Caco-2 (cell line): Measurements from ENCODE around the gene PSMD8. TPM values are rescaled to one million over a fixed set of nuclear protein-coding genes. Genes with fewer than 3 reads are reported as not detected.

Experiments used
- BruUV-seq: library from RNA; stranded (reverse); fragments of 400-500 nt; replicated peaks from 2 replicates; lab custom pipeline; 2021; lab: Mats Ljungman, UMichigan
- CTCF ChIA-PET: fragments of 300-600 bp; sonication (Branson Sonifier 250); formaldehyde crosslinking; loops from one replicate; lab custom pipeline; 2022; ENCODE audit warnings: antibody characterized with exemption; lab: Charles Lee
- POLR2A ChIA-PET: fragments of 300-600 bp; sonication (Branson Sonifier 250); formaldehyde crosslinking; loops from one replicate; lab custom pipeline; 2022; ENCODE audit warnings: antibody characterized with exemption; lab: Charles Lee
- DNase-seq, 2 experiments: peaks; one replicate each; pipeline versions ENCODE4 v3.0.0 to v3.0.0-alpha.2; 2020 to 2022
- H3K27me3 ChIP-seq: replicated peaks from 2 replicates; pipeline ENCODE4 v1.6.0; 2011; ENCODE audit warnings: low read length; ENCODE audit not compliant: control insufficient read depth, insufficient read depth
- H3K36me3 ChIP-seq: 2 replicates; pipeline ENCODE4 v1.5.1; 2011; ENCODE audit warnings: low read length; ENCODE audit not compliant: control insufficient read depth, insufficient read depth
- H3K4me1 ChIP-seq: fragments of 250-450 bp; sonication (Bioruptor Pico); 2 replicates; pipeline ENCODE4 v1.5.1; 2020; ENCODE audit warnings: mild to moderate bottlenecking
- H3K4me3 ChIP-seq: 2 replicates; pipeline ENCODE4 v1.5.1; 2011; ENCODE audit warnings: low read depth, mild to moderate bottlenecking, control low read depth, low read length
- H3K9me3 ChIP-seq: fragments of 250-450 bp; sonication (Bioruptor Pico); 2 replicates; pipeline ENCODE4 v1.5.1; 2020; ENCODE audit warnings: mild to moderate bottlenecking, moderate library complexity
- H3K27ac Mint-ChIP-seq: one replicate; pipeline ENCODE4 v1.8.0; 2022; ENCODE audit warnings: mixed read lengths; ENCODE audit not compliant: unreplicated experiment
- H3K27me3 Mint-ChIP-seq: one replicate; pipeline ENCODE4 v1.8.0; 2022; ENCODE audit warnings: mixed read lengths; ENCODE audit not compliant: insufficient read depth, unreplicated experiment
- H3K36me3 Mint-ChIP-seq: one replicate; pipeline ENCODE4 v1.8.0; 2022; ENCODE audit warnings: mild to moderate bottlenecking, mixed read lengths; ENCODE audit not compliant: insufficient read depth, unreplicated experiment
- H3K4me1 Mint-ChIP-seq: one replicate; pipeline ENCODE4 v1.8.0; 2022; ENCODE audit warnings: low read depth, mixed read lengths; ENCODE audit not compliant: unreplicated experiment
- H3K4me3 Mint-ChIP-seq: one replicate; pipeline ENCODE4 v1.8.0; 2022; ENCODE audit warnings: mild to moderate bottlenecking, moderate library complexity, mixed read lengths; ENCODE audit not compliant: unreplicated experiment
- H3K9me3 Mint-ChIP-seq: one replicate; pipeline ENCODE4 v1.8.0; 2022; ENCODE audit warnings: mixed read lengths; ENCODE audit not compliant: unreplicated experiment
- intact Hi-C: fragments of 100-400 bp; cut with micrococcal nuclease; formaldehyde crosslinking; loops from one replicate; pipeline ENCODE4 v1.10.0; 2022; ENCODE audit not compliant: unreplicated experiment
- total RNA-seq: library from RNA; stranded (reverse); gene quantifications from 2 replicates; pipeline ENCODE4 v1.2.3, GENCODE V29; 2022
- TF ChIP-seq, protein P1 (sequence below), 2 experiments: fragments of 200-600 bp in 1 of 2; IDR thresholded peaks; 1 replicate in 1 of 2; 2 replicates in 1 of 2; pipeline versions ENCODE4 v1.5.1 to v1.8.0; 2011 to 2022; ENCODE audit warnings: antibody characterized with exemption in 1 of 2, control low read depth in 1 of 2, inconsistent platforms in 1 of 2, low read depth in 1 of 2, low read length in 1 of 2, mild to moderate bottlenecking in 1 of 2, moderate library complexity in 1 of 2; ENCODE audit not compliant: insufficient read depth in 1 of 2, severe bottlenecking in 1 of 2, unreplicated experiment in 1 of 2

The PSMD8 gene
- total RNA-seq, 1 experiment from 2014 or later, result 264 TPM

GRCh38 chr19:38369584-38369983 is 4.8 kb upstream of the PSMD8 start:
- H3K27me3 Mint-ChIP-seq, result no peaks in the 10 kb centered on the region
- BruUV-seq, result no TSS peak
- Histone ChIP-seq H3K4me3 (no peak overlapping the region), H3K4me1 (no peaks in the 10 kb centered on the region), H3K9me3 (no peaks in the 10 kb centered on the region), H3K27me3 (no peaks in the 10 kb centered on the region), H3K36me3 (no peaks in the 10 kb centered on the region)
- no peak overlapping the region for H3K27ac Mint-ChIP-seq
- TF ChIP-seq, protein P1, sequence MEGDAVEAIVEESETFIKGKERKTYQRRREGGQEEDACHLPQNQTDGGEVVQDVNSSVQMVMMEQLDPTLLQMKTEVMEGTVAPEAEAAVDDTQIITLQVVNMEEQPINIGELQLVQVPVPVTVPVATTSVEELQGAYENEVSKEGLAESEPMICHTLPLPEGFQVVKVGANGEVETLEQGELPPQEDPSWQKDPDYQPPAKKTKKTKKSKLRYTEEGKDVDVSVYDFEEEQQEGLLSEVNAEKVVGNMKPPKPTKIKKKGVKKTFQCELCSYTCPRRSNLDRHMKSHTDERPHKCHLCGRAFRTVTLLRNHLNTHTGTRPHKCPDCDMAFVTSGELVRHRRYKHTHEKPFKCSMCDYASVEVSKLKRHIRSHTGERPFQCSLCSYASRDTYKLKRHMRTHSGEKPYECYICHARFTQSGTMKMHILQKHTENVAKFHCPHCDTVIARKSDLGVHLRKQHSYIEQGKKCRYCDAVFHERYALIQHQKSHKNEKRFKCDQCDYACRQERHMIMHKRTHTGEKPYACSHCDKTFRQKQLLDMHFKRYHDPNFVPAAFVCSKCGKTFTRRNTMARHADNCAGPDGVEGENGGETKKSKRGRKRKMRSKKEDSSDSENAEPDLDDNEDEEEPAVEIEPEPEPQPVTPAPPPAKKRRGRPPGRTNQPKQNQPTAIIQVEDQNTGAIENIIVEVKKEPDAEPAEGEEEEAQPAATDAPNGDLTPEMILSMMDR (IDR thresholded peaks at IDR 0.05; ENCODE audit: insufficient read depth in 1 of 2, low read depth in 1 of 2, low read length in 1 of 2, severe bottlenecking in 1 of 2, unreplicated experiment in 1 of 2), result no peak
- DNase-seq, result no peak
- peaks cover 2% of the 10 kb centered on the region for H3K36me3 Mint-ChIP-seq
- H3K4me3 Mint-ChIP-seq, result no peak overlapping the region
- H3K9me3 Mint-ChIP-seq, result no peaks in the 10 kb centered on the region
- H3K4me1 Mint-ChIP-seq, result peaks cover 6% of the 10 kb centered on the region
- ChIA-PET CTCF (no interaction called here), POLR2A (interaction anchor here (0.5 kb wide), 1 partner anchor 482 kb away, joined by 3 read pairs; no protein-coding TSS in a partner anchor)
- intact Hi-C loops, result no loop called here

- TF ChIP-seq, protein P1 (IDR thresholded peaks at IDR 0.05; ENCODE audit: insufficient read depth in 1 of 2, low read depth in 1 of 2, low read length in 1 of 2, severe bottlenecking in 1 of 2, unreplicated experiment in 1 of 2), result no peak
- no TSS peak for BruUV-seq
- no peak for DNase-seq
- no peaks in the 10 kb centered on the region for H3K4me1 ChIP-seq
- no peak overlapping the region for H3K4me3 Mint-ChIP-seq
- ChIA-PET POLR2A (no interaction called here), CTCF (interaction anchor here (0.8 kb wide), 1 partner anchor 18 kb away, joined by 6 read pairs; the partner anchor contains the start of gene GGN)
- peaks cover 10% of the 10 kb centered on the region for H3K36me3 Mint-ChIP-seq
- no peak overlapping the region for H3K27ac Mint-ChIP-seq
- H3K36me3 ChIP-seq, result no peaks in the 10 kb centered on the region
- H3K9me3 ChIP-seq, result no peaks in the 10 kb centered on the region
- no peaks in the 10 kb centered on the region for H3K9me3 Mint-ChIP-seq
- no peaks in the 10 kb centered on the region for H3K27me3 ChIP-seq
- H3K4me3 ChIP-seq, result no peak overlapping the region
- intact Hi-C loops, result no loop called here
- peaks cover 6% of the 10 kb centered on the region for H3K4me1 Mint-ChIP-seq
- H3K27me3 Mint-ChIP-seq, result no peaks in the 10 kb centered on the region
Measured at GRCh38 chr19:38370299-38370698, 4.1 kb upstream of the PSMD8 start.

DNA sequence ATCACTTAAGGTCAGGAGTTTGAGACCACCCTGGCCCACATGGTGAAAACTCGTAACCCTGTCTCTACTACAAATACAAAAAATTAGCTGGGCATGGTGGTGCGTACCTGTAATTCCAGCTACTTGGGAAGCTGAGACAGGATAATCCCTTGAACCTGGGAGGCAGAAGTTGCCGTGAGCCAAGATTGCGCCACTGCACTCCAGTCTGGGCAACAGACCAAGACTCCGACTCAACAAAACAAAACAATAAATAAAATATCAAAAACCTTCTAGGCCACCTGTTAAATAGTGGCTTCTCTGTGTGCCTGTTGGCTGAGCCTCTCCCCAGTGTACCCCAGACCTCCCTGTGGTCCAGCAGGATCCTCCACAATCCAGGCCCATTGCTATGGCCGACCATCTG is 3.3 kb upstream of the PSMD8 start:
- POLR2A ChIA-PET, result no interaction called here
- no peak for DNase-seq
- TF ChIP-seq, protein P1 (IDR thresholded peaks at IDR 0.05; ENCODE audit: insufficient read depth in 1 of 2, low read depth in 1 of 2, low read length in 1 of 2, severe bottlenecking in 1 of 2, unreplicated experiment in 1 of 2), result no peak
- 0 out of 2 replicates have a peak, but pooled peaks cover 4% of the 10 kb centered on the region for H3K4me1 ChIP-seq
- Mint-ChIP-seq H3K36me3 (peaks cover 14% of the 10 kb centered on the region), H3K4me3 (no peak overlapping the region), H3K27me3 (no peaks in the 10 kb centered on the region), H3K27ac (no peak overlapping the region), H3K9me3 (no peaks in the 10 kb centered on the region), H3K4me1 (peaks cover 12% of the 10 kb centered on the region)
- H3K27me3 ChIP-seq, result no peaks in the 10 kb centered on the region
- no TSS peak for BruUV-seq
- CTCF ChIA-PET, result interaction anchor here (0.8 kb wide), 1 partner anchor 17 kb away, joined by 6 read pairs; the partner anchor contains the start of gene GGN
- intact Hi-C loops, result no loop called here
- H3K36me3 ChIP-seq, result no peaks in the 10 kb centered on the region
- H3K9me3 ChIP-seq, result no peaks in the 10 kb centered on the region
- H3K4me3 ChIP-seq, result no peak overlapping the region
